H1 (cell line): ENCODE data around the gene THAP7. TPM values are rescaled to one million over a fixed set of nuclear protein-coding genes. Genes with fewer than 3 reads are reported as not detected.

Experiments used
- CTCF ChIA-PET: fragments of 300-600 bp; sonication (Branson Sonifier 250); formaldehyde crosslinking; loops from one replicate; lab custom pipeline; 2021; ENCODE audit not compliant: partially characterized antibody; lab: Charles Lee
- POLR2A ChIA-PET: fragments of 300-600 bp; sonication (Branson Sonifier 250); formaldehyde crosslinking; loops from one replicate; lab custom pipeline; 2021; ENCODE audit warnings: inconsistent platforms; ENCODE audit not compliant: partially characterized antibody; lab: Charles Lee
- DNase-seq, 2 experiments: peaks; one replicate each; pipeline versions ENCODE4 v3.0.0 to v3.0.0-alpha.2; 2010 to 2022; ENCODE audit warnings: low spot score in 2 of 2, low read depth in 1 of 2, mixed read lengths in 1 of 2
- FAIRE-seq: peaks from 2 replicates; lab custom pipeline; 2011; peaks lifted over from hg19 to GRCh38; lab: Jason Lieb, UNC
- H2AFZ ChIP-seq: 2 replicates; pipeline ENCODE4 v1.8.1; 2012; ENCODE audit warnings: low read length, inconsistent platforms
- H2AK5ac ChIP-seq: 2 replicates; pipeline ENCODE4 v1.6.1; 2013; ENCODE audit warnings: low read depth, low read length
- H2BK120ac ChIP-seq: replicated peaks from 2 replicates; pipeline ENCODE3; 2013; ENCODE audit warnings: low read depth, low read length, inconsistent platforms
- H2BK12ac ChIP-seq: 2 replicates; pipeline ENCODE4 v1.6.1; 2013; ENCODE audit warnings: low read depth, low read length
- H2BK15ac ChIP-seq: 2 replicates; pipeline ENCODE4 v1.6.1; 2013; ENCODE audit warnings: low read length
- H2BK20ac ChIP-seq: 2 replicates; pipeline ENCODE4 v1.6.1; 2013; ENCODE audit warnings: low read length
- H2BK5ac ChIP-seq: 2 replicates; pipeline ENCODE4 v1.6.1; 2013; ENCODE audit warnings: low read depth, low read length
- H3K14ac ChIP-seq: 2 replicates; pipeline ENCODE4 v1.6.1; 2013; ENCODE audit warnings: inconsistent platforms; ENCODE audit not compliant: insufficient read length
- H3K18ac ChIP-seq: 2 replicates; pipeline ENCODE4 v1.6.1; 2013; ENCODE audit warnings: low read length; ENCODE audit errors: extremely low read depth
- H3K23ac ChIP-seq: 2 replicates; pipeline ENCODE4 v1.6.1; 2013; ENCODE audit warnings: inconsistent platforms; ENCODE audit not compliant: insufficient read length
- H3K23me2 ChIP-seq: 2 replicates; pipeline ENCODE4 v1.6.1; 2013; ENCODE audit warnings: low read depth, low read length
- H3K27ac ChIP-seq: 2 replicates; pipeline ENCODE4 v1.6.1; 2011; ENCODE audit warnings: low read depth, low read length, inconsistent platforms
- H3K27me3 ChIP-seq, 4 experiments: replicated peaks in 1 of 4; 1 replicate in 1 of 4; 2 replicates in 3 of 4; pipeline versions ENCODE4 v1.6.1 to v1.8.1; 2011 to 2013; ENCODE audit warnings: low read length in 3 of 4, mild to moderate bottlenecking in 3 of 4, inconsistent platforms in 2 of 4, mixed read lengths in 2 of 4, moderate library complexity in 1 of 4; ENCODE audit not compliant: control insufficient read depth in 3 of 4, insufficient read depth in 3 of 4; ENCODE audit errors: extremely low read depth in 1 of 4
- H3K36me3 ChIP-seq, 4 experiments: 2 replicates each; pipeline versions ENCODE4 v1.6.1 to v1.8.1; 2011 to 2013; ENCODE audit warnings: mild to moderate bottlenecking in 4 of 4, low read length in 3 of 4, moderate library complexity in 2 of 4, control low read depth in 1 of 4, inconsistent platforms in 1 of 4; ENCODE audit not compliant: insufficient read depth in 4 of 4, control insufficient read depth in 2 of 4
- H3K4ac ChIP-seq: replicated peaks from 2 replicates; pipeline ENCODE3; 2013; ENCODE audit warnings: low read length, low read depth, mixed read lengths, inconsistent platforms; ENCODE audit not compliant: insufficient read length
- H3K4me1 ChIP-seq, 4 experiments: replicated peaks in 1 of 4; 1 replicate in 1 of 4; 2 replicates in 3 of 4; pipeline versions ENCODE4 v1.6.1 to v1.8.1; 2011 to 2013; ENCODE audit warnings: low read length in 3 of 4, inconsistent platforms in 2 of 4, mixed read lengths in 1 of 4; ENCODE audit not compliant: insufficient read depth in 4 of 4, control insufficient read depth in 3 of 4
- H3K4me2 ChIP-seq, 2 experiments: 2 replicates each; pipeline versions ENCODE4 v1.6.1 to v1.8.1; 2011 to 2013; ENCODE audit warnings: low read depth in 2 of 2, low read length in 2 of 2, control low read depth in 1 of 2, inconsistent platforms in 1 of 2, mild to moderate bottlenecking in 1 of 2; ENCODE audit not compliant: insufficient read depth in 1 of 2
- H3K4me3 ChIP-seq, 4 experiments: fragments of 200-600, 300-600 bp in 1 of 4; sonication (generic), shearing (Covaris generic), sonication (Bioruptor Twin) in 1 of 4; 2 replicates each; pipeline versions ENCODE4 v1.5.1 to v1.8.1; 2011 to 2016; ENCODE audit warnings: low read length in 4 of 4, low read depth in 3 of 4, control low read depth in 2 of 4, inconsistent platforms in 2 of 4, mild to moderate bottlenecking in 2 of 4, mixed read lengths in 1 of 4, moderate library complexity in 1 of 4; ENCODE audit not compliant: insufficient read depth in 2 of 4; ENCODE audit errors: extremely low read depth in 1 of 4
- H3K56ac ChIP-seq: replicated peaks from 2 replicates; pipeline ENCODE3; 2013; ENCODE audit warnings: low read depth, mild to moderate bottlenecking, mixed read lengths, low read length, inconsistent platforms; ENCODE audit not compliant: insufficient read length
- H3K79me1 ChIP-seq: 2 replicates; pipeline ENCODE4 v1.6.1; 2013; ENCODE audit warnings: low read depth, low read length, control low read depth
- H3K79me2 ChIP-seq, 2 experiments: 2 replicates each; pipeline versions ENCODE4 v1.6.1 to v1.8.1; 2012 to 2013; ENCODE audit warnings: low read length in 2 of 2, mild to moderate bottlenecking in 2 of 2, inconsistent platforms in 1 of 2; ENCODE audit not compliant: insufficient read depth in 2 of 2, control insufficient read depth in 1 of 2
- H3K9ac ChIP-seq, 4 experiments: replicated peaks in 1 of 4; 1 replicate in 1 of 4; 2 replicates in 3 of 4; pipeline versions ENCODE4 v1.6.1 to v1.8.1; 2011 to 2013; ENCODE audit warnings: low read depth in 3 of 4, low read length in 3 of 4, control low read depth in 2 of 4, mild to moderate bottlenecking in 2 of 4, moderate library complexity in 2 of 4, inconsistent platforms in 1 of 4; ENCODE audit errors: extremely low read depth in 1 of 4
- H3K9me3 ChIP-seq, 2 experiments: 2 replicates each; pipeline versions ENCODE4 v1.6.1 to v1.8.1; 2012 to 2013; ENCODE audit warnings: mild to moderate bottlenecking in 2 of 2, moderate library complexity in 2 of 2, control low read depth in 1 of 2, inconsistent platforms in 1 of 2, low read depth in 1 of 2, low read length in 1 of 2, mixed read lengths in 1 of 2; ENCODE audit not compliant: insufficient read depth in 2 of 2
- H4K20me1 ChIP-seq, 2 experiments: replicated peaks in 1 of 2; 2 replicates each; pipeline versions ENCODE3 to v1.8.1; 2011 to 2013; ENCODE audit warnings: inconsistent platforms in 2 of 2, low read length in 2 of 2, mild to moderate bottlenecking in 1 of 2; ENCODE audit not compliant: insufficient read depth in 2 of 2, control insufficient read depth in 1 of 2
- H4K5ac ChIP-seq: 2 replicates; pipeline ENCODE4 v1.6.1; 2013; ENCODE audit warnings: low read length, low read depth, mixed read lengths, inconsistent platforms; ENCODE audit not compliant: insufficient read length
- H4K8ac ChIP-seq: 2 replicates; pipeline ENCODE4 v1.8.0; 2013; ENCODE audit warnings: mild to moderate bottlenecking, moderate library complexity, low read length, inconsistent platforms; ENCODE audit not compliant: insufficient read depth; ENCODE audit errors: extremely low read depth
- H4K91ac ChIP-seq: replicated peaks from 2 replicates; pipeline ENCODE3; 2013; ENCODE audit warnings: low read length, mixed read lengths, inconsistent platforms; ENCODE audit not compliant: insufficient read length
- CBX5 ChIP-seq: fragments of 300-800, 300-1000 bp; sonication (generic); IDR thresholded peaks from 2 replicates; pipeline ENCODE4 v1.7.1; 2016; ENCODE audit warnings: antibody characterized with exemption, low read length, low read depth
- EP300 ChIP-seq, 2 experiments: IDR thresholded peaks; 1 replicate in 1 of 2; 2 replicates in 1 of 2; pipeline ENCODE4 v1.6.1; 2011 to 2012; ENCODE audit warnings: low read depth in 2 of 2, low read length in 2 of 2, mild to moderate bottlenecking in 2 of 2, borderline replicate concordance in 1 of 2, inconsistent platforms in 1 of 2, moderate library complexity in 1 of 2
- EZH2 ChIP-seq: fragments of 200-600 bp; sonication (generic); IDR thresholded peaks from 2 replicates; pipeline ENCODE4 v1.7.1; 2012; ENCODE audit warnings: low read depth, mild to moderate bottlenecking, moderate library complexity, low read length, inconsistent platforms; ENCODE audit not compliant: severe bottlenecking
- GTF2F1 ChIP-seq: IDR thresholded peaks from 2 replicates; pipeline ENCODE4 v1.6.1; 2012; ENCODE audit warnings: low read depth, low read length, improper control_type of control experiment, borderline replicate concordance
- KDM4A ChIP-seq: IDR thresholded peaks from one replicate; pipeline ENCODE4 v1.7.1; 2012; ENCODE audit warnings: low read depth, mild to moderate bottlenecking, moderate library complexity, low read length, inconsistent platforms; ENCODE audit not compliant: severe bottlenecking
- PHF8 ChIP-seq: fragments of 200-600 bp; sonication (generic); conservative IDR thresholded peaks from 2 replicates; pipeline ENCODE4 v1.7.1; 2012; ENCODE audit warnings: low read depth, mild to moderate bottlenecking, inconsistent platforms, low read length, moderate library complexity
- POU5F1 ChIP-seq: IDR thresholded peaks from 2 replicates; pipeline ENCODE4 v1.6.1; 2011; ENCODE audit warnings: low read depth, mild to moderate bottlenecking, low read length, moderate library complexity
- RNF2 ChIP-seq: fragments of 200-900, 300-1000 bp; sonication (generic); IDR thresholded peaks from 2 replicates; pipeline ENCODE4 v1.7.1; 2016; ENCODE audit warnings: borderline replicate concordance, low read depth, mild to moderate bottlenecking, antibody characterized with exemption, low read length; ENCODE audit not compliant: poor library complexity, severe bottlenecking; ENCODE audit errors: missing control alignments
- RXRA ChIP-seq: IDR thresholded peaks from 2 replicates; pipeline ENCODE4 v1.6.1; 2011; ENCODE audit warnings: low read depth, mild to moderate bottlenecking, low read length, moderate library complexity; ENCODE audit not compliant: insufficient read depth
- SAP30 ChIP-seq: fragments of 300-600 bp; sonication (generic); IDR thresholded peaks from 2 replicates; pipeline ENCODE4 v1.7.1; 2012; ENCODE audit warnings: low read length, moderate library complexity, mild to moderate bottlenecking, inconsistent platforms; ENCODE audit not compliant: insufficient read depth, insufficient replicate concordance
- WGBS, 2 experiments: shearing (Covaris generic) in 1 of 2; methylation state at CpG; one replicate each; pipeline versions ENCODE4 v1.1.6 to v1.1.7; 2013 to 2015; ENCODE audit warnings: low lambda C conversion rate in 2 of 2, mixed read lengths in 2 of 2, inconsistent platforms in 1 of 2, low coverage in 1 of 2, missing lambda C conversion rate in 1 of 2; ENCODE audit not compliant: insufficient replicate concordance in 2 of 2, insufficient coverage in 1 of 2, insufficient read length in 1 of 2; ENCODE audit errors: extremely low coverage in 1 of 2, missing lambda C conversion rate in 1 of 2; 5-methylcytosine and 5-hydroxymethylcytosine counted together
- polyA plus RNA-seq, 7 experiments: library from polyadenylated mRNA; depleted of rRNA in 3 of 7; stranded (reverse) in 5 of 7; unstranded in 2 of 7; fragments of >200 nt in 5 of 7; fragments of 200-250 nt in 2 of 7; gene quantifications; 1 replicate in 5 of 7; 2 replicates in 1 of 7; 4 replicates in 1 of 7; pipeline versions ENCODE4 v1.2.1 to v1.2.3, GENCODE V29; 2011 to 2013; ENCODE audit warnings: missing spikeins in 2 of 7, mixed read lengths in 2 of 7
- total RNA-seq: library from RNA; stranded (reverse); fragmentation: NEBNext Ultra II Directional; extraction: Animal tissue kit (Norgen Biotek cat#: 25700); gene quantifications from 2 replicates; pipeline ENCODE4 v1.2.1, GENCODE V29; 2021

Gene THAP7
- total and polyA plus RNA-seq, 2 of the 8 experiments (the other 6 are each of a cell fraction or from before 2014, with no cell fraction given): 16.9 to 32.5 TPM

- no peak within 1 kb of the TSS for H4K91ac ChIP-seq
- no peak within 1 kb of the TSS for H3K18ac ChIP-seq
- CTCF ChIA-PET: interaction anchor here (0.5 to 3.9 kb wide), 10 partner anchors 9 to 160 kb away, joined by 3 to 18 read pairs (median 3); partner anchors contain the start of gene SLC7A4
- TF ChIP-seq RNF2 (no peak), GTF2F1 (no peak), CBX5 (no peak), PHF8 (no peak), KDM4A (no peak), EZH2 (no peak), EP300 (IDR thresholded peaks at IDR 0.05; ENCODE audit: borderline replicate concordance in 1 of 2, low read depth in 2 of 2, low read length in 2 of 2) (no peak), POU5F1 (no peak), RXRA (no peak), SAP30 (no peak)
Measured at GRCh38 chr22:21045585-21046294, 43.8 kb upstream of the THAP7 start, which contains the start of gene LRRC74B. Gene LRRC74B, plus strand, starts transcription at chr22:21045946. Its CDS starts 41 bp downstream, at chr22:21045987.

More at GRCh38 chr22:21045585-21046294, 43.8 kb upstream of the THAP7 start, which contains the start of gene LRRC74B:
- peak within 1 kb of the TSS; percentile 48 to 71 (median 70) for H3K4me3 ChIP-seq
- no peaks in the 10 kb centered on the region for H3K79me2 ChIP-seq
- POLR2A ChIA-PET: interaction anchor here (1.0 to 1.1 kb wide), 2 partner anchors 18 to 78 kb away, joined by 4 to 5 read pairs; partner anchors contain the start of gene AIFM3
- H4K20me1 ChIP-seq: no peaks in the 10 kb centered on the region
- H3K79me1 ChIP-seq: no peaks in the 10 kb centered on the region
- H3K23ac ChIP-seq: no peak within 1 kb of the TSS
- H3K27me3 ChIP-seq: peaks cover 0 to 7% (median 2%) of the 10 kb centered on the region in 4 experiments; a peak in 3 of 7 replicates
- no peak for FAIRE-seq
- no peak within 1 kb of the TSS for H2AK5ac ChIP-seq
- H2BK5ac ChIP-seq: no peak within 1 kb of the TSS
- H3K9ac ChIP-seq: peak within 1 kb of the TSS in 2 of 4 experiments; percentile 46 to 54; a peak in 2 of 7 replicates
- H3K4ac ChIP-seq: no peak within 1 kb of the TSS
- H3K4me1 ChIP-seq: peaks cover 0 to 10% (median 0%) of the 10 kb centered on the region in 4 experiments; a peak in 2 of 7 replicates
- DNase-seq: peak; percentile 74 to 97
- H3K4me2 ChIP-seq: peak within 1 kb of the TSS; percentile 79 to 92
- no peak within 1 kb of the TSS for H3K27ac ChIP-seq
- no peak within 1 kb of the TSS; the same call in 1 of the 2 replicates for H4K8ac ChIP-seq
- H2BK120ac ChIP-seq: no peak within 1 kb of the TSS
- no peak within 1 kb of the TSS for H3K56ac ChIP-seq
- no peak within 1 kb of the TSS for H2BK20ac ChIP-seq
- no peak within 1 kb of the TSS for H2BK12ac ChIP-seq
- no peaks in the 10 kb centered on the region for H3K9me3 ChIP-seq
- peak within 1 kb of the TSS; percentile 84; the same call in 1 of the 2 replicates for H2AFZ ChIP-seq
- H3K23me2 ChIP-seq: peaks cover 6% of the 10 kb centered on the region; the same call in 1 of the 2 replicates
- H3K14ac ChIP-seq: no peak within 1 kb of the TSS
- no peak within 1 kb of the TSS for H2BK15ac ChIP-seq
- no peaks in the 10 kb centered on the region for H3K36me3 ChIP-seq
- WGBS, 2 experiments: 2% methylated on average over 46 of the region's 47 CpGs; no CpG with 5 or more reads in 1 of the 2 experiments
- H4K5ac ChIP-seq: no peak within 1 kb of the TSS
